ENCODE data around the gene SOS1.

GRCh38 chr2:38948387-38948882 is 172.4 kb downstream of the SOS1 start:
- no peak for TF ChIP-seq CTCF (IDR thresholded peaks at IDR 0.05)
- TF ChIP-seq EZH2 (IDR thresholded peaks at IDR 0.05; ENCODE audit: borderline replicate concordance, insufficient read depth, low read depth, low read length, poor library complexity, severe bottlenecking), result no peak

Data from B cell (primary cell).